HUES64 (cell line): ENCODE data around the gene GPS1.

Experiments used
- H3K27ac ChIP-seq: 2 replicates; pipeline ENCODE4 v1.7.0; 2013; ENCODE audit warnings: low read depth, low read length, inconsistent platforms
- H3K27me3 ChIP-seq: 2 replicates; pipeline ENCODE4 v1.6.1; 2013; ENCODE audit warnings: mild to moderate bottlenecking, low read length; ENCODE audit not compliant: insufficient read depth
- H3K36me3 ChIP-seq: 2 replicates; pipeline ENCODE4 v1.6.1; 2013; ENCODE audit warnings: mild to moderate bottlenecking, low read length; ENCODE audit not compliant: insufficient read depth
- H3K4me1 ChIP-seq: 2 replicates; pipeline ENCODE4 v1.6.1; 2013; ENCODE audit warnings: mild to moderate bottlenecking, low read length, moderate library complexity; ENCODE audit not compliant: insufficient read depth
- H3K4me3 ChIP-seq: 2 replicates; pipeline ENCODE4 v1.5.1; 2013; ENCODE audit warnings: mild to moderate bottlenecking, low read length, moderate library complexity
- H3K9ac ChIP-seq: 2 replicates; pipeline ENCODE4 v1.6.1; 2013; ENCODE audit warnings: mild to moderate bottlenecking, low read depth, low read length
- H3K9me3 ChIP-seq: 2 replicates; pipeline ENCODE4 v1.6.1; 2013; ENCODE audit warnings: low read depth, low read length; ENCODE audit not compliant: insufficient read depth
- WGBS: fragments of 150-250, 120-280 bp; methylation state at CpG from one replicate; pipeline ENCODE4 v1.1.7; 2013; ENCODE audit warnings: missing lambda C conversion rate; 5-methylcytosine and 5-hydroxymethylcytosine counted together

Gene GPS1

DNA sequence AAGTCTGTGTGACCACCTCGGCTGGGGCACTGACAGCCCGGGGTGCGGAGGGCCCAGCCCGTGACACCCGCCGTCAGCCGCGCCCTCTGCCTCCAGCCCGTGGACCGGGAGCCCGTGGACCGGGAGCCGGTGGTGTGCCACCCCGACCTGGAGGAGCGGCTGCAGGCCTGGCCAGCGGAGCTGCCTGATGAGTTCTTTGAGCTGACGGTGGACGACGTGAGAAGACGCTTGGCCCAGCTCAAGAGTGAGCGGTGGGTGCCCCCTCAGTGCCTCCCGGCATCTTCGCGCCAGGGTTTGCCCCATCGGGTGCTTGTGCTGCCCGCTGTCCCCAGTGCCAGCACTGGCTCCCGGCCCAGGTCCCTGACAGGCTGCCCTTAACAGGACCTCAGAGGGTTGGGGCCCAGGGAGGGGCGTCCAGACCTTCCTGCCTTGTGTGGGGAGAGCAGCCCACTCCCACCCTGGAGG lies 42.7 kb upstream of the GPS1 start:
- Histone ChIP-seq H3K9me3 (no peaks in the 10 kb centered on the region), H3K4me1 (no peaks in the 10 kb centered on the region), H3K4me3 (no peak overlapping the region), H3K27me3 (no peaks in the 10 kb centered on the region), H3K9ac (no peak overlapping the region; the same call in 1 of the 2 replicates), H3K36me3 (0 out of 2 replicates have a peak, but pooled peaks cover 3% of the 10 kb centered on the region), H3K27ac (no peak overlapping the region)
- 96% methylated on average over 28 of the region's 28 CpGs for WGBS

DNA sequence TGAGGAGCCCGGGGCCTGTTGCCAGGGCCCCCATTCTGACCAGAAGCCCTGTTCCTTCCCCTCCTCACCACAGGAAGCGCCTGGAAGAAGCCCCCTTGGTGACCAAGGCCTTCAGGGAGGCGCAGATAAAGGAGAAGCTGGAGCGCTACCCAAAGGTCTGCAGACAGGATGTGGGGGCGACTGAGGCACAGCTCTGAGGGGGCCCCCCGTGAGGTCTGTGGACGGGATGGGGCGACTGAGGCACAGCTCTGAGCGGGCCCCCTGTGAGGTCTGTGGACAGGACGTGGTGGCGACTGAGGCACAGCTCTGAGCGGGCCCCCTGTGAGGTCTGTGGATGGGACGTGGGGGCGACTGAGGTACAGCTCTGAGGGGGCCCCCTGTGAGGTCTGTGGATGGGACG lies 42.3 kb upstream of the GPS1 start:
- no peaks in the 10 kb centered on the region for H3K4me1 ChIP-seq

DNA sequence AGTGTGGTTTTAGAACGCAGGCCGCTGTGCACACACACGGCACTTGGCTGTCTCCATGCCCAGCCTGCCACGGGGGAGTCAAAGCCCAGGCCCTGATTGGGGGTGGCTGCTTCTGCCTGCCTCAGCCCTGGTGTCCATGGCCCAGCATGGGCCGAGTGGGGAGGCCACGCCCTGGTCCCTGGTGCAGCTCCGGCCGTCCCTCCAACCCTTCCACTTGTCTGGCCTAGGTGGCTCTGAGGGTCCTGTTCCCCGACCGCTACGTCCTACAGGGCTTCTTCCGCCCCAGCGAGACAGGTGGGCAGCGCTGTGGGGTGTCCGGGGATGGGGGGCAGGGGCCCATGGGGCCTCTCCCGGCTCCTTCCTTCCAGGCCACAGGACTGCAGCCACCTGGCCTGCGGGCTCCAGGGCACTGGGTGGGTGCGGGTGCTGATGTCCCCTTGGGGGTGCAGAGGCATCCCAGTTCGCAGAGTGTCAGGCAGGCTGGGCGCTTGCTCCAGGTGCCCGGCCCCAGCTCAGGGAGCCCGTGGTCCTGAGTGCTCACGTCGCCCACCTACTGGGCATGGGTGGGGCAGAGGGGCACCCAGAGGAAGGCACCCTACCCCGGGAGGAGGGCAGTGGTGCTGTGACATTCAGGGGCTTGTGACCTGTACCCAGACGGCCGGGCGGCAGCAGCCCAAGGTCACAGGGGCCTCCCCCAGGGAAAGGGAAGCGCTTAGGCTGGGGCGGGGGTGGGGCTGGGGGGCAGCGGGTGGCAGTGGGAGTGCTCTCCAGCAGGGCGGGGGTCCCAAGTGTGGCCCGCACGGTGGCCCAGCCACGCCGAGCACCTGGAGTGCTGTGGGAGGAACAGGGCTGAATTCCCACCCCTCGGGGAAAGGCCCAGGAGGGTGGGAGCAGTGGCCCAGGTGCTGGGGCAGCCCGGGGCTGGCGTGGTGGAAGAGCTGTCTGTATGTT lies 40.8 kb upstream of the GPS1 start:
- Histone ChIP-seq H3K36me3 (0 out of 2 replicates have a peak, but pooled peaks cover 3% of the 10 kb centered on the region), H3K9ac (no peak overlapping the region), H3K27ac (no peak overlapping the region), H3K4me3 (no peak overlapping the region), H3K4me1 (no peaks in the 10 kb centered on the region), H3K27me3 (no peaks in the 10 kb centered on the region), H3K9me3 (no peaks in the 10 kb centered on the region)
- WGBS: 95% methylated on average over 39 of the region's 39 CpGs

More for the DNA sequence above, 42.3 kb upstream of the GPS1 start:
- Histone ChIP-seq H3K27me3 (no peaks in the 10 kb centered on the region), H3K9ac (no peak overlapping the region), H3K9me3 (no peaks in the 10 kb centered on the region), H3K4me3 (no peak overlapping the region), H3K27ac (no peak overlapping the region), H3K36me3 (0 out of 2 replicates have a peak, but pooled peaks cover 3% of the 10 kb centered on the region)
- 94% methylated on average over 15 of the region's 15 CpGs for WGBS

DNA sequence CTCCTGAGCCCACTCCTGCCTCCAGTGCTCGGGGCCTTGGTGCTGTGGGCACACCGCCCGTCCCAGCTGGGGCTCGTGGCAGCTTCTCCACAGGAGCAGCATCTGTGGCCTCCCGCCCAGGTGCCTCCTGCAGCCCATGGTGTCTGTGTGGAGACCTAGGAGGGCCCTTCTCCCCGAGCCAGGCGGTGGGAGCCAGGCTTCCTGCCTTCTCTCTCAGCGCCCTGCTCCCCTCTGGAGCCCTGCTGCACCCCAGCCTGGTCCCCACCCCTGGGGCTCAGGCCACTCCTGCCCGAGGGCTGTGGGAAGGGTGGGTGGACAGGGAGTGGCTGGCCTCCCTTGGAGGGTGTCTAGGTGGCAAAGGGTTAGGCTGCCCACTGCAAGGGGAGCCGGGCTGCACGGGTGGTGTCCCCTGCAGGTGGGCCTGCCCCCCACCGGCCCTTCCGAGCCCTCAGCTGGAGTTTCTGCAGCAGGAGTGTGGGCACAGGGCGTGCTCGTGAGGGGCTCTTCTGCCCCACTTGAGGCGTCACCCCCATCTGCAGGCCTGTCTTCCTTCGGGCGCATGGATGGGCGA lies 40.0 kb upstream of the GPS1 start:
- Histone ChIP-seq H3K4me3 (no peak overlapping the region), H3K36me3 (0 out of 2 replicates have a peak, but pooled peaks cover 3% of the 10 kb centered on the region), H3K4me1 (no peaks in the 10 kb centered on the region), H3K9ac (no peak overlapping the region), H3K9me3 (no peaks in the 10 kb centered on the region), H3K27me3 (no peaks in the 10 kb centered on the region), H3K27ac (no peak overlapping the region)
- WGBS: 96% methylated on average over 19 of the region's 19 CpGs

DNA sequence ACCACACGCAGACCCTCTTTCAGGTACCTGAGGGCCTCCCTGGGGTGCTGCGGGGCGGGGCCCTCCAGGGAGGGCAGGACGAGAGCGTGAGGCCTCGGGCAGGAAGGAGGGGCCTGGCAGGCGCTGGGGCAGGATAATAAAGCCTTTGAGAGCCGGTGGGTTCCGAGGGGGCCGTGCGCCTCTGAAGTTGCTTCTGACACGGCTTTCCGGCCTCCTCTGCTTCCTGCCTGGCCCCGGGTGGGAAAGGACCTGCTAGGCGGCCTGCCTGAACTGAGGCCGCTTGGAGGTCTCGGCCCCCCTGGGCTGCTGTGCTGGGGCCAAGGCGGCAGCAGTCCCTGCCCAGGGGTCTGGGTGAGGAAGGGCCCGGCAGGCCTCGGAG lies 39.4 kb upstream of the GPS1 start:
- Histone ChIP-seq H3K27me3 (no peaks in the 10 kb centered on the region), H3K4me1 (no peaks in the 10 kb centered on the region), H3K36me3 (0 out of 2 replicates have a peak, but pooled peaks cover 3% of the 10 kb centered on the region), H3K9ac (0 out of 2 replicates have a peak overlapping the region, but pooled peaks have one; percentile 31), H3K9me3 (no peaks in the 10 kb centered on the region), H3K4me3 (no peak overlapping the region), H3K27ac (peak overlapping the region; percentile 55; the same call in 1 of the 2 replicates)
- WGBS: 70% methylated on average over 20 of the region's 20 CpGs

DNA sequence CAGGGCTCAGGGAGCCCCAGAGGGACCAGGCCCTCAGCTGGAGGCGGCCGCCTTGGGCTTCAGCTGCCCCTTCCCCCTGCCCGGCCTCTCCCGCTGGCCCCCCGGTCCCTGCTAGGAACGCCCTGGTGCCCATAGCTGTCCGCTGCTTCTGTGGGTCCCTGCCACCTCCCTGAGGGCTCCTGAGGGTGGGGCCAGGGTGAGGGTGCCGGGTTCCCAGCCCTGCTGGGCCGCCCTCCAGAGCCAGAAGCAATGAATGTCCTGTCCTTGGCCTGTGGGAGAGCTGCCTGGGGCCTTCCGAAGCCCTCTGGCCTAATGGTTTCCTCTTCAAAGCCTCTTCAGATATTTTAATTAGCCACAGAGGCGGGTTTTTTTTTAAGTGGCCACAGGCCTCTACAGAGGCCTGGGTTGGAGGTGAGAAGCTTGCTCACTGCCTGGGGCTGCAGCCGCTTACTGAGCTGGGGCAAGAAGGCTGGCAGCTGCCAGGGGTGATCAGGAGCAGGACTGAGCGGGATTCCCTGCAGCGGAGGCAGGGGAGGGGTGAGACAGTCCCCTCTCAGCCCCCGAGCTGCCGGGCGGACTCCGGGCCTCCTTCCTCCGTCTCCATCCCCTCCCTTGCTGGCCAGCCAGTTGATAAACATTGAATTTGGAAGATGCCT lies 38.9 kb upstream of the GPS1 start:
- Histone ChIP-seq H3K9me3 (no peaks in the 10 kb centered on the region), H3K27me3 (no peaks in the 10 kb centered on the region), H3K27ac (peak overlapping the region; percentile 55; the same call in 1 of the 2 replicates), H3K9ac (peak overlapping the region; percentile 31; the same call in 1 of the 2 replicates), H3K4me1 (no peaks in the 10 kb centered on the region), H3K36me3 (0 out of 2 replicates have a peak, but pooled peaks cover 3% of the 10 kb centered on the region), H3K4me3 (no peak overlapping the region)
- 69% methylated on average over 19 of the region's 19 CpGs for WGBS

DNA sequence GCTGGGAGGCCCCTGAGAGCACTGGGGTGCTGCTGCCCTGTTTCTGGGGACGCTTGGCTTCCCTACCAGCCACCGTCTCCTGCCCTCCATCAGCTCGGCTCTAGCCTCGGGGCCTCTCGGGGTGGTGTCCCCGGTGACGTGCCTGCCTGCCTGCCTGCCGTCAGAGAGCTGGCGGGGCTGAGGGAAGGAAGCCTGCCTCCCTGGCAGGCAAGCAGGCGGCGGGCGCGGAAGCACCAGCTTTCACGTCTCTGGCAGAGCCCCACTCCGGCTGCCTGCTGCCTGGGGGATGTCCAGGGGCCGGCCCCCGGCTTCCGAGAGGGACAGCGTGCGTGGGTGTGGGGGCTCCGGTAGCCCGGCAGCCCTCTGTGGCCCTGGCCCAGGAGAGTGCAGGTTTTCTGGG lies 38.4 kb upstream of the GPS1 start:
- H3K27me3 ChIP-seq: no peaks in the 10 kb centered on the region
- H3K4me1 ChIP-seq: no peaks in the 10 kb centered on the region
- no peak overlapping the region for H3K27ac ChIP-seq
- H3K9me3 ChIP-seq: no peaks in the 10 kb centered on the region
- WGBS: 89% methylated on average over 22 of the region's 22 CpGs
- H3K4me3 ChIP-seq: no peak overlapping the region
- 0 out of 2 replicates have a peak, but pooled peaks cover 3% of the 10 kb centered on the region for H3K36me3 ChIP-seq
- no peak overlapping the region for H3K9ac ChIP-seq

DNA sequence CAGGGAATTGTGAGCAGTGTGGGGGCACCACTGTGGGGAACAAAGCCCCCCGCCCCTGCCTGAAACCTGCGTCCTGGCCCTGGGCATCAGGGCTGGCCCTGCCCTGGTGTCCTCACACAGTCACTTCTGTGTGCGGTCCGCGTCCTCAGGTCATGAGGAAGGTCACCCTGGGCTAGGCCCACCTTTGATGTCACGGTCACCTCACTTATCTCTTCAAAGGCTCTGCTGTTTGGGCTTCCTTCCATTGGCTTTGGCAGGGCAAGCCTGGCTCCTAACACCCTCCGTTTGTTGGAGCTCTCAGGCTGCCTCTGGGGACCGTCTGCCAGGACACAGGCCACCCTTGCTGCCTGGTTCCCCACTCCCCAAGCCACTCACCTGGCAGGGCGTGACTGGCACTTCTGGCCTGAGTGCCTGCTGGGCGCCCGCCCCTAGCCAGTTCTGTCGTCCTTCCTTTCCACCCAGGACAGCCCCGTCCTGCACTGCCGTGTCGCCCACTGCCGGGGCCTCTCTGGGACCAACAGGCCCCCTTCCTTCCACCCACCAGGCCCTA lies 37.9 kb upstream of the GPS1 start:
- no peak overlapping the region for H3K27ac ChIP-seq
- no peak overlapping the region for H3K9ac ChIP-seq
- 95% methylated on average over 16 of the region's 16 CpGs for WGBS
- no peaks in the 10 kb centered on the region for H3K27me3 ChIP-seq
- no peaks in the 10 kb centered on the region for H3K9me3 ChIP-seq
- no peak overlapping the region for H3K4me3 ChIP-seq
- H3K36me3 ChIP-seq: peaks cover 4% of the 10 kb centered on the region; the same call in 1 of the 2 replicates
- H3K4me1 ChIP-seq: no peaks in the 10 kb centered on the region

DNA sequence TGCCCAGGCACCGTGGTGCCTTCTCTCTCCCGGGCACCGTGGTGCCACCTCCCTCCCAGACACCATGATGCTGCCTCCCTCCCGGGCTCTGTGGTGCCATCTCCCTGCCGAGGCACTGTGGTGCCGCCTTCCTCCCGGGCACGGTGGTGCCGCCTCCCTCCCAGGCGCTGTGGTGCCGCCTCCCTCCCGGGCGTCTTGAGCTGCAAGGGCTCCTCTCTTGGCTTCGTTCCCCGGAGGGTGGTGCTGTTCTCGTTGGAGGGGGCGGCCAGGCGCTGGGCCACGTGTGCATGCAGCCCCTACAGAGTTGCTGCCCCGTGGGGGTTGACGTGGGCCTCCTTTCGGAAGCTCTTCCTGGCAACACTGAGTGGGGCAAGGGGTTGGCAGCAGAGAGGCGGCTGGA lies 37.3 kb upstream of the GPS1 start:
- Histone ChIP-seq H3K4me1 (no peaks in the 10 kb centered on the region), H3K9me3 (no peaks in the 10 kb centered on the region), H3K27ac (no peak overlapping the region), H3K4me3 (no peak overlapping the region), H3K27me3 (no peaks in the 10 kb centered on the region), H3K36me3 (peaks cover 9% of the 10 kb centered on the region; the same call in 1 of the 2 replicates), H3K9ac (no peak overlapping the region)
- 94% methylated on average over 23 of the region's 23 CpGs for WGBS

DNA sequence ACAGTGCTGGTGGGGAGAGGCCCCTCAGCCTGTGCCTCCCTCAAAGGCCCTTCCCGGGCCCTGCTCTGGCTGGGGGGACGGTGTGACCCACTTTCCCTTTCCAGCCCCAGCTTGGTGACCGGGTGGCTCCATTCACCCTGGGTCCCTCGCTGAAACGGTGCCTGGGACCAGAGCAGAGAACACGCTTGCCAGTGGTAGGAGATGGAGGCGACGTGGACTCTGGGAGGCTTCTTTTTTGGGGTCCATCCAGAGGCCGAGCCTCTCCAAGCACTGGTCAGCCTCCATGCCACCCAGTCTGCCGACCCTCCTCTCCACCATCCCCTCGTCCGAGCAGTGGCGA lies 36.8 kb upstream of the GPS1 start:
- H3K36me3 ChIP-seq: peaks cover 10% of the 10 kb centered on the region; the same call in 1 of the 2 replicates
- H3K9me3 ChIP-seq: no peaks in the 10 kb centered on the region
- no peak overlapping the region for H3K9ac ChIP-seq
- WGBS: 92% methylated on average over 13 of the region's 13 CpGs
- H3K27ac ChIP-seq: no peak overlapping the region
- H3K4me1 ChIP-seq: no peaks in the 10 kb centered on the region
- H3K4me3 ChIP-seq: no peak overlapping the region
- H3K27me3 ChIP-seq: no peaks in the 10 kb centered on the region
